A673 (cell line): ENCODE results near the gene IGFBP3.

Experiments used
- CTCF ChIP-seq: fragments of 300-800, 200-600 bp; sonication (generic); conservative IDR thresholded peaks from 2 replicates; pipeline ENCODE4 v1.5.1; 2017; ENCODE audit warnings: low read depth, mild to moderate bottlenecking, antibody characterized with exemption, low read length, moderate library complexity, mixed read lengths
- EZH2 ChIP-seq: fragments of 200-600 bp; sonication (generic); IDR thresholded peaks from 2 replicates; pipeline ENCODE4 v1.6.1; 2017; ENCODE audit warnings: borderline replicate concordance, low read depth, mild to moderate bottlenecking, mixed read lengths, antibody characterized with exemption, low read length; ENCODE audit not compliant: poor library complexity, severe bottlenecking

GRCh38 chr7:45880433-45880860 lies 40.6 kb downstream of the IGFBP3 start:
- no peak for TF ChIP-seq CTCF
- no peak for TF ChIP-seq EZH2
